Caco-2 (cell line): Measurements from ENCODE around the gene RTP2. TPM values are rescaled to one million over a fixed set of nuclear protein-coding genes. Genes with fewer than 3 reads are reported as not detected.

ENCODE experiments used
- BruUV-seq: library from RNA; stranded (reverse); fragments of 400-500 nt; replicated peaks from 2 replicates; lab custom pipeline; 2021; lab: Mats Ljungman, UMichigan
- CTCF ChIA-PET: fragments of 300-600 bp; sonication (Branson Sonifier 250); formaldehyde crosslinking; loops from one replicate; lab custom pipeline; 2022; ENCODE audit warnings: antibody characterized with exemption; lab: Charles Lee
- POLR2A ChIA-PET: fragments of 300-600 bp; sonication (Branson Sonifier 250); formaldehyde crosslinking; loops from one replicate; lab custom pipeline; 2022; ENCODE audit warnings: antibody characterized with exemption; lab: Charles Lee
- DNase-seq, 2 experiments: peaks; one replicate each; pipeline versions ENCODE4 v3.0.0 to v3.0.0-alpha.2; 2020 to 2022
- H3K27me3 ChIP-seq: replicated peaks from 2 replicates; pipeline ENCODE4 v1.6.0; 2011; ENCODE audit warnings: low read length; ENCODE audit not compliant: control insufficient read depth, insufficient read depth
- H3K36me3 ChIP-seq: 2 replicates; pipeline ENCODE4 v1.5.1; 2011; ENCODE audit warnings: low read length; ENCODE audit not compliant: control insufficient read depth, insufficient read depth
- H3K4me1 ChIP-seq: fragments of 250-450 bp; sonication (Bioruptor Pico); 2 replicates; pipeline ENCODE4 v1.5.1; 2020; ENCODE audit warnings: mild to moderate bottlenecking
- H3K4me3 ChIP-seq: 2 replicates; pipeline ENCODE4 v1.5.1; 2011; ENCODE audit warnings: low read depth, mild to moderate bottlenecking, control low read depth, low read length
- H3K9me3 ChIP-seq: fragments of 250-450 bp; sonication (Bioruptor Pico); 2 replicates; pipeline ENCODE4 v1.5.1; 2020; ENCODE audit warnings: mild to moderate bottlenecking, moderate library complexity
- H3K27ac Mint-ChIP-seq: one replicate; pipeline ENCODE4 v1.8.0; 2022; ENCODE audit warnings: mixed read lengths; ENCODE audit not compliant: unreplicated experiment
- H3K27me3 Mint-ChIP-seq: one replicate; pipeline ENCODE4 v1.8.0; 2022; ENCODE audit warnings: mixed read lengths; ENCODE audit not compliant: insufficient read depth, unreplicated experiment
- H3K36me3 Mint-ChIP-seq: one replicate; pipeline ENCODE4 v1.8.0; 2022; ENCODE audit warnings: mild to moderate bottlenecking, mixed read lengths; ENCODE audit not compliant: insufficient read depth, unreplicated experiment
- H3K4me1 Mint-ChIP-seq: one replicate; pipeline ENCODE4 v1.8.0; 2022; ENCODE audit warnings: low read depth, mixed read lengths; ENCODE audit not compliant: unreplicated experiment
- H3K4me3 Mint-ChIP-seq: one replicate; pipeline ENCODE4 v1.8.0; 2022; ENCODE audit warnings: mild to moderate bottlenecking, moderate library complexity, mixed read lengths; ENCODE audit not compliant: unreplicated experiment
- H3K9me3 Mint-ChIP-seq: one replicate; pipeline ENCODE4 v1.8.0; 2022; ENCODE audit warnings: mixed read lengths; ENCODE audit not compliant: unreplicated experiment
- CTCF ChIP-seq, 2 experiments: fragments of 200-600 bp in 1 of 2; IDR thresholded peaks; 1 replicate in 1 of 2; 2 replicates in 1 of 2; pipeline versions ENCODE4 v1.5.1 to v1.8.0; 2011 to 2022; ENCODE audit warnings: antibody characterized with exemption in 1 of 2, control low read depth in 1 of 2, inconsistent platforms in 1 of 2, low read depth in 1 of 2, low read length in 1 of 2, mild to moderate bottlenecking in 1 of 2, moderate library complexity in 1 of 2; ENCODE audit not compliant: insufficient read depth in 1 of 2, severe bottlenecking in 1 of 2, unreplicated experiment in 1 of 2
- intact Hi-C: fragments of 100-400 bp; cut with micrococcal nuclease; formaldehyde crosslinking; loops from one replicate; pipeline ENCODE4 v1.10.0; 2022; ENCODE audit not compliant: unreplicated experiment
- total RNA-seq: library from RNA; stranded (reverse); gene quantifications from 2 replicates; pipeline ENCODE4 v1.2.3, GENCODE V29; 2022

Gene RTP2
- total RNA-seq, 1 experiment from 2014 or later = not detected

- Histone ChIP-seq H3K27me3 (no peaks in the 10 kb centered on the region), H3K4me1 (peaks cover 41% of the 10 kb centered on the region), H3K9me3 (no peaks in the 10 kb centered on the region), H3K36me3 (no peaks in the 10 kb centered on the region), H3K4me3 (peak overlapping the region; percentile 30)
- DNase-seq = no peak
- Mint-ChIP-seq H3K27ac (peak overlapping the region; percentile 97), H3K9me3 (no peaks in the 10 kb centered on the region), H3K4me1 (peaks cover 16% of the 10 kb centered on the region), H3K4me3 (peak overlapping the region; percentile 98), H3K27me3 (no peaks in the 10 kb centered on the region), H3K36me3 (peaks cover 27% of the 10 kb centered on the region)
- intact Hi-C loops = loop anchor here (10.0 kb wide), 3 partner anchors 839 to 1089 kb away; no protein-coding TSS in a partner anchor
- no peak for TF ChIP-seq CTCF (IDR thresholded peaks at IDR 0.05; ENCODE audit: insufficient read depth in 1 of 2, low read depth in 1 of 2, low read length in 1 of 2, severe bottlenecking in 1 of 2, unreplicated experiment in 1 of 2)
- ChIA-PET POLR2A (interaction anchor here (0.9 to 1.9 kb wide), 7 partner anchors 133 to 1000 kb away, joined by 3 to 36 read pairs (median 5); partner anchors contain the start of gene LPP), CTCF (interaction anchor here (0.6 to 1.2 kb wide), 3 partner anchors 225 to 1209 kb away, joined by 4 to 5 read pairs (median 5); no protein-coding TSS in a partner anchor)
- TSS peak; percentile 99 for BruUV-seq
Measured at GRCh38 chr3:187746059-187746441, 43.7 kb upstream of the RTP2 start.

- peak within 1 kb of the TSS; percentile 98 for H3K4me3 Mint-ChIP-seq
- peaks cover 37% of the 10 kb centered on the region for H3K4me1 ChIP-seq
- ChIA-PET CTCF (interaction anchor here (0.6 to 1.2 kb wide), 4 partner anchors 65 to 1210 kb away, joined by 4 to 5 read pairs (median 4); no protein-coding TSS in a partner anchor), POLR2A (interaction anchor here (0.6 to 1.9 kb wide), 14 partner anchors 64 to 1001 kb away, joined by 3 to 36 read pairs (median 4); partner anchors contain the start of gene LPP)
- H3K27me3 Mint-ChIP-seq = no peaks in the 10 kb centered on the region
- H3K4me3 ChIP-seq = peak within 1 kb of the TSS; percentile 73
- no peaks in the 10 kb centered on the region for H3K9me3 Mint-ChIP-seq
- peaks cover 30% of the 10 kb centered on the region for H3K36me3 Mint-ChIP-seq
- H3K9me3 ChIP-seq = no peaks in the 10 kb centered on the region
- no peaks in the 10 kb centered on the region for H3K36me3 ChIP-seq
- peak; percentile 91 to 95 for DNase-seq
- peak within 1 kb of the TSS; percentile 97 for H3K27ac Mint-ChIP-seq
- H3K4me1 Mint-ChIP-seq = peaks cover 12% of the 10 kb centered on the region
- intact Hi-C loops = loop anchor here (1.0 to 10.0 kb wide), 6 partner anchors 291 to 1089 kb away; no protein-coding TSS in a partner anchor
- no peak for TF ChIP-seq CTCF (IDR thresholded peaks at IDR 0.05; ENCODE audit: insufficient read depth in 1 of 2, low read depth in 1 of 2, low read length in 1 of 2, severe bottlenecking in 1 of 2, unreplicated experiment in 1 of 2)
- BruUV-seq = no TSS peak
- no peaks in the 10 kb centered on the region for H3K27me3 ChIP-seq
Measured at GRCh38 chr3:187745201-187746058, 43.1 kb upstream of the RTP2 start, which contains the start of gene BCL6. Gene BCL6 (minus strand): TSS chr3:187745468. CDS start chr3:187733693, 11,775 bp downstream.
